GM11168 (cell line): ENCODE results near the gene ZDHHC11.
"Not testable (repeated sequence)": the region's sequence is repeated elsewhere in the genome, so short reads cannot be mapped to it uniquely, and the experiment has no call there.

Experiments used
- in situ Hi-C: fragments of 300-500 bp; cut with MboI; formaldehyde crosslinking; loops from one replicate; pipeline ENCODE4 v1.12.0; 2022; ENCODE audit warnings: low sequenced_read_pairs; ENCODE audit not compliant: unreplicated experiment

Gene ZDHHC11

DNA sequence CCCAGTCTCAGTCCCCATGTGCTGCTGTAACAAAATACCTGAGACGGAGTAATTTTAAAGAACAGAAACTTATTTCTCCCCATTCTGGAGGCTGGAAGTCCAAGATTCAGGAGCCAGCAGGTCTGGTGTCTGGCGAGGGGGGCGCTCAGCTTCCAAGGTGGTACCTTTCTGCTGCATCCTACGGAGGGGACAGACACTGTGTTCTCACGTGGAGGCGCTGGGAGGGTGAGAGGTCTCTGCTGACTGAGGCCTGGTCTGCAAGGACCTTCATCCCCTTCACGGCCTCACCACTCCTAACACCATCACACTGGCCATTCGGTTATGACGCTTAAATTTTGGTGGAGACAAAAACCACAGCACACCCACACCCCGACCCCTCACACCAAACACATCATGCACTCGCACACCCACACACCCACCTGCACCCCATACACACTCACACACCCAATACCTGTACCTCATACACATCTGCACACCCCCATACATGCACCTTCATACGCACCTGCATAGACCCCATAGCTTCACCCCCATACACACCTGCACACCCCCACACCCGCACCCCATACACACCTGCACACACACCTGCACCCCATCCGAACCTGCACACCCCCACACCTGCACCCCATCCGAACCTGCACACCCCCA lies 9.8 kb upstream of the ZDHHC11 start:
- in situ Hi-C loops = no loop called here

DNA sequence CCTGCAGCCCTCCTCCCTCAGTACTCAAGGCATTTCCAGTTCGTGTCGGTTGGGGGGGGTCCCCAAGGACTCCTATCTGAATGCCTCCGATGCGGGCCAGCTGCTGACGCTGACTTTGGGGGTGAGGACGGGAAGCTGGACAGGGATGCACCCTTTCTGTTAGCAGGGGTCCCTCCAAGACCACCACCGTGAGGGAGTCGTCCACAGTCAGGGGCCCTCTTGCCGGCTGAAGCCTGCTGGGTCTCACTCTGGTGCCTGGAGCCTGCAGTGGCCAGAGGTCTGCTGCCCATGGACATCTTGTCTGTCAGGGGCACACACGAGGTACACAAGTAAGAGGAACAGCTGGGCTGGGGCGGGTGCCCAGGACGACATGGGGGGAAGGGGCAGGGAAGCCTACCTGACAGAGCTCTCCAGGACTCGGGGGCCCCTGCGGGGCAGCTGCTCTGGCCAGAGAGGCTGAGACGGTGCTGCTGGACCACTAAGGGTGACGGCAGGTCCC lies 9.1 kb upstream of the ZDHHC11 start:
- in situ Hi-C loops = no loop called here

DNA sequence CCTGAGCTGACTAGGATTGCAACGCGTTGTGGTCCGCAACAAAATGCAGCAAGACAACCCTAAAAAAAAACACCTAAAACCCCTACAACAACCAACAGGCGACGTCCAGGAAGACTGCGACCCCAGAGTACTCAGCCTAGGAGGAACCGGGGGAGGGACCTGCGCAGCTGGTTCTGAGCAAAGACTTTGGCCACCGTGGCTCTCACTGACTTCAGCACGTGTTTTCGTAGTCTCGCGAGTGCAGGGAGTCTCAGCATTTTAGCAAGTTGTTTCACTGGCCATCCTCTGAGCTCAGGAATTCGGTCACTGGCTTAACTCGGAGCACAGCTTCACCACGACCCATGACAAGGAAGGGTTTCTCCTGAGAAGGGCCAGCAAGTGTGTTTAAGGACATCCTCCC lies 8.6 kb upstream of the ZDHHC11 start:
- in situ Hi-C loops = no loop called here

DNA sequence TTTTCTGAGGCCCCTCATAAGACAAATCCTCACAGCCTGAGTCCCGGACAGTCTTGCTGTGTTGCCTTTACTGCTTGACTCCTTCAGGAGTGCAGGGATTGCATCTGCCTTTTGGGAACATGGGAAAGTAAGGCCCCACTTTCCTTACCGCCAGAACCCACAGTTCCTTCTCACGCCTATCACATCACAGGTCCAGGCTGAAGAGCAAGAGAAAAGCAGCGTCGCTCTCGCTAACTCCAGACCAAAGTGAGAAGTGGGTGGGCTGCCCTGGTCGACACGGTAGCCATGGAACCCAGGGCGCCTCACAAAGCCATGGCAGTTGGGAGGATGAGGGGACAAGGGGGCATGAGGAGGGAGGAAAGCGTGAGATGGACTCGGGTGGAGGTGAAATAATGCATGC lies 7.9 kb upstream of the ZDHHC11 start:
- in situ Hi-C loops = no loop called here

DNA sequence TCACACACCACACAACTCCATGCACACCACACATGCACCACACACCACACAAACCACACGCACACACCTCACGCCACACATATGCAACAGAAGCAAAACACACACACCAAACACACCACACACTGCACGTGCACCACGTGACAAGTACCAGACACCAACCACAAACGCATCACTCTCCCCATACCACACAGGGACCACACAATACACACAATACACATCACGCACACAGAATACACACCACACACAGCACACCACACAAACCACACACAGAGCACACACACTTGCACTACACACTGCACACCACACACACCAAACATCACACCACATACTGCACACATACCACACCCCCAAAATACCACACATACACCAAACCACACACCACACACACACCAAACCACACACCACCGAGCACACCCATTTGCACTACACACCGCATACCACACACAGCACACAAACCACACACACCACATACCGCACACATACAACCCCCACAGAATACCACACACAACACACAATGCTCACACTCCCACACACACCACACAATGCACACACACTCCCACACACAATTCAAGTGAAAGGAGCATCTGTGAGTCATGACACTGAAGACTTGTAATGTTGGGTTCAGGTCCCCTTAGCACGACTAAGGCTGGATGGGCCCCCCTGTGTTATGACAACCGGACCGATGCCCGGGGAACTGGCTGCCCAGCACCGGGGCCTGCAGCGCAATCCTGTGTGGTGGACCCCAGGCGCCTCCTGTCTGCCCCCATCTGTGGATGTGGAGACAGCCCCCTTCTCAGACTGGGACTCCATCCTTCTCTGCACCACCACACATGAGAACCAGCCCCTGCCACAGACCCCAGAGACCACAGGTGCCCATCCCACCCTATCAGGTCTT lies 6.0 kb upstream of the ZDHHC11 start:
- in situ Hi-C loops = no loop called here

DNA sequence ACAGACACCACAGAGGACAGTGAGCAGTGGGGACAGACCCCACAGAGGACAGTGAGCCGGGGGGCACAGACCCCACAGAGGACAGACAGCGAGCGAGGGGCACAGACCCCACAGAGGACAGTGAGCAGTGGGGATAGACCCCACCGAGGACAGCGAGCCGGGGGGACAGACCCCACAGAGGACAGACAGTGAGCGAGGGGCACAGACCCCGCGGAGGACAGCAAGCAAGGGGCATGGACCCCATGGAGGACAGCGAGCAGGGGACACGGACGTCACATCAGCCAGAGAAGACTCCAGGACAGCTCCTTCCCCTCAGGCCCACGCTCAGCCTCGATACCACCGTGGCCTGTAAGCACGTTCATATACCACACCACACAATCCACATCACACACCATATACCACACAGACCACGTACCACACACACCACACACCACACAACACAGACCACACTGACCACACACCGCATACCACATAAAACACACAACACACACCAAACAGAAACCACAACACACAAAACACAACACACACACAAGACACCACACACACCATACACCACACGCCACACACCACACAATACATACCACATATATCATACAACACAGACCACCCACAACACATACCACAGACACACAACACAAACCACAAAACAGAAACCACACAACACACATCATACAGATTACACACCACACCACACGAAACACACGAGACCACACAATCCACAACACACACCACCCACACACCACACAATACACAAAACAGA lies 5.2 kb upstream of the ZDHHC11 start:
- in situ Hi-C loops = no loop called here

DNA sequence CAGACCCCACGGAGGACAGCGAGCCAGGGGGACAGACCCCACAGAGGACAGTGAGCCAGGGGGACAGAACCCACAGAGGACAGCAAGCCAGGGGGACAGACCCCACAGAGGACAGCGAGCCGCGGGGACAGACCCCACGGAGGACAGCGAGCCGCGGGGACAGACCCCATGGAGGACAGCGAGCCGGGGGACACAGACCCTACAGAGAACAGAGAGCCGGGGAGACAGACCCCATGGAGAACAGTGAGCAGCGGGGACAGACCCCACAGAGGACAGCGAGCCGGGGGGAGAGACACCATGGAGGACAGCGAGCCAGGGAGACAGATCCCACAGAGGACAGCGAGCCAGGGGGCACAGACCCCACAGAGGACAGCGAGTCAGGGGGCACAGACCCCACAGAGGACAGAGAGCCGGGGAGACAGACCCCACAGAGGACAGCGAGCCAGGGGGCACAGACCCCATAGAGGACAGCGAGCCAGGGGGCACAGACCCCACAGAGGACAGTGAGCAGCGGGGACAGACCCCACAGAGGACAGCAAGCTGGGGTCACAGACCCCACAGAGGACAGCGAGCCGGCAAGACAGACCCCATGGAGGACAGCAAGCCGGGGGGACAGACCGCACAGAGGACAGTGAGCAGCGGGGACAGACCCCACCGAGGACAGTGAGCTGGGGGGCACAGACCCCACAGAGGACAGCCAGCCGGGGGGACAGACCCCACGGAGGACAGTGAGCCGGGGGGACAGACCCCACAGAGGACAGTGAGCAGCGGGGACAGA lies 4.4 kb upstream of the ZDHHC11 start:
- in situ Hi-C loops = no loop called here

DNA sequence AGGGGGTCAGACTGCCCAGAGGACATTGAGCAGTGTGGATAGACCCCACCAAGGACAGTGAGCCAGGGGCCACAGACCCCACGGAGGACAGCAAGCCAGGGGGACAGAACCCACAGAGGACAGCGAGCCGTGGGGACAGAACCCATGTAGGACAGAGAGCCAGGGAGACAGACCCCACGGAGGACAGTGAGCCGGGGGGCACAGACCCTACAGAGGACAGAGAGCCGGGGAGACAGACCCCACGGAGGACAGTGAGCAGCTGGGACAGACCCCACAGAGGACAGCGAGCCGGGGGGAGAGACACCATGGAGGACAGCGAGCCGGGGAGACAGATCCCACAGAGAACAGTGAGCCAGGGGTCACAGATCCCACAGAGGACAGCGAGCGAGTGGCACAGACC lies 3.4 kb upstream of the ZDHHC11 start:
- in situ Hi-C loops = no loop called here

DNA sequence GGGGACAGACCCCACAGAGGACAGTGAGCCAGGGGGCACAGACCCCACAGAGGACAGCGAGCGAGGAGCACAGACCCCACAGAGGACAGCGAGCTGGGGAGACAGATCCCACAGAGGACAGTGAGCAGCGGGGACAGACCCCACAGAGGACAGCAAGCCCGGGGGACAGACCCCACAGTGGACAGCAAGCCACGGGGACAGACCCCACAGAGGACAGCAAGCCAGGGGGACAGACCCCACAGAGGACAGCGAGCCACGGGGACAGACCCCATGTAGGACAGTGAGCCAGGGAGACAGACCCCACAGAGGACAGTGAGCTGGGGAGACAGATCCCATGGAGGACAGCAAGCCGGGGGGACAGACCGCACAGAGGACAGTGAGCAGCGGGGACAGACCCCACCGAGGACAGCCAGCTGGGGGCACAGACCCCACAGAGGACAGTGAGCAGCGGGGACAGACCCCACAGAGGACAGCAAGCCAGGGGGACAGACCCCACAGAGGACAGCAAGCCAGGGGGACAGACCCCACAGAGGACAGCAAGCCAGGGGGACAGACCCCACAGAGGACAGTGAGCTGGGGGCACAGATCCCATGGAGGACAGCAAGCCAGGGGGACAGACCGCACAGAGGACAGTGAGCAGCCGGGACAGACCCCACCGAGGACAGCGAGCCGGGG lies 2.8 kb upstream of the ZDHHC11 start:
- in situ Hi-C loops = not testable (repeated sequence)

DNA sequence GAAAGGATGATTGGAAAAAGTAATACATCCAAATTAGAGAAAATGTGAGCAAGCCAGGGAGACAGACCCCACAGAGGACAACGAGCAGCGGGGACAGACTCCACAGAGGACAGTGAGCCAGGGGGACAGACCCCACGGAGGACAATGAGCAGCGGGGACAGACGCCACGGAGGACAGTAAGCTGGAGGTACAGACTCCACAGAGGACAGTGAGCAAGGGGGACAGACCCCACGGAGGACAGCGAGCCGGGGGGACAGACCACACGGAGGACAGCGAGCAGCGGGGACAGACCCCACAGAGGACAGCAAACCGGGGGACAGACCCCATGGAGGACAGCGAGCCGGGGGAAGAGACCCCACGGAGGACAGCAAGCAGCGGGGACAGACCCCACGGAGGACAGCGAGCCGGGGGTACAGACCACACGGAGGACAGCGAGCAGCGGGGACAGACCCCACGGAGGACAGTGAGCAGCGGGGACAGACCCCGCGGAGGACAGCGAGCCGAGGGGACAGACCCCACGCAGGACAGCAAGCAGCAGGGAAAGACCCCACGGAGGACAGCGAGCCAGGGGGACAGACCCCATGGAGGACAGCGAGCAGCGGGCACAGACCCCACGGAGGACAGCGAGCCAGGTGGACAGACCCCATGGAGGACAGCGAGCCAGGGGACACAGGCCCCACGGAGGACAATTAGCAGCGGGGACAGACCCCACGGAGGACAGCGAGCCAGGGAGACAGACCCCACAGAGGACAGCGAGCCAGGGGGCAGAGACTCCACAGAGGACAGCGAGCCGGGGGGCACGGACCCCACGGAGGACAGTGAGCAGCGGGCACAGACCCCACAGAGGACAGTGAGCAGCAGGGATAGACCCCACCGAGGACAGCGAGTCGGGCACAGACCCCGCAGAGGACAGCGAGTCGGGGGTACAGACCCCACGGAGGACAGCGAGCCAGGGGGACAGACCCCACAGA lies 1.9 kb upstream of the ZDHHC11 start:
- in situ Hi-C loops = no loop called here

DNA sequence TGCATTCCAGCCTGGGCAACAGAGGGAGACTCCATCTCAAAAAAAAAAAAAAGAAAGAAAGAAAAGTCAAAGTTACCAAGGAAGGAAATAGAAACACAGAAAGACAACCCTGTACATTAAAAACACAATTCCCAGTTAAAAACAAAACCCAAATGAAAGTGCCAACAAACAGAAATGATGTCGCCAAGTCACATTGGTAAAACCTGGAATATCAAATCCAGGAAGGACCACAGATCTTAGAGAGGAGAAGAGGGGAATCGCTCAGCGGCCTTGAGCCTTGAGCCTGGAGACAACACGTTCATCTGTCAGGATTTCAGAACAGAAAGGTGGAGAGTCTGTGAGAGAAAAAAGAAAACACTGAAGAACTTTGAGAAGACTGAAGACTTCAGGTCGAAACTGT lies 1.2 kb upstream of the ZDHHC11 start:
- in situ Hi-C loops = no loop called here

DNA sequence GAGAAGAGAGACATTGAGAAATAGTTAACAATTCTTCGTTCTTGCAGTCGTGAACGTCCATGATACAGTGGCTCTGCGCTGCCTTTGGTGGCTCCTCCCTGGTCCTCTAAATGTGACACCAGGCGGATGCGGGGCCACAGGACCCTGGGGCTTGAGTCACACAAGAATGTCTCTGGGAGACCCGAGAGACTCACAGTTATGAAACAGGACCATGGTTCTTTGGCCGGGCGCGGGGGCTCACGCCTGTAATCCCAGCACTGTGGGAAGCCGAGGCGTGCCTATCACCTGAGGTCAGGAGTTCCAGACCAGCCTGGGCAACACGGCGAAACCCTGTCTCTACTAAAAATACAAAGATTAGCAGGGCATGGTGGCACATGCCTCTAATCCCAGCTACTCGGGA lies 767 bp upstream of the ZDHHC11 start:
- in situ Hi-C loops = no loop called here

DNA sequence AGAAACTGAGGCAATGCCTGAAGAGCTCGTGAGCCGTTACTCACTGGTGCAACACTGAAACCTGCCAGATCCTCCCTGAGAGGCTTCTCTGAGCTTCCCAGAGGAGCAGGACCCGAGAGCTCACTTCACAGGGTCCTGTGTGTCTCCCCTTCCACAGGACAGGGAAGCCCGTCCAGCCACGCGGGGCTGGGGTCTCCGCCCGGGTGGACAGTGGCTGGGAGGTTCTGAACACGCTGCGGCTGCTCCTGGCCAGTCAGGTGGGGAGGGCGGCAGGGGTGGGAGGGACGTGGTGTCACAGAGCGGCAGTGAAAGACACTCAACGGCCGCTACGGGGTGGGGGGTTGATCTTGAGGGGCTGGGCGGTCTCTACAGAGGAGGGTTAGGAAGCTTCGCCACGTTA lies 290 bp upstream of the ZDHHC11 start:
- in situ Hi-C loops = no loop called here

DNA sequence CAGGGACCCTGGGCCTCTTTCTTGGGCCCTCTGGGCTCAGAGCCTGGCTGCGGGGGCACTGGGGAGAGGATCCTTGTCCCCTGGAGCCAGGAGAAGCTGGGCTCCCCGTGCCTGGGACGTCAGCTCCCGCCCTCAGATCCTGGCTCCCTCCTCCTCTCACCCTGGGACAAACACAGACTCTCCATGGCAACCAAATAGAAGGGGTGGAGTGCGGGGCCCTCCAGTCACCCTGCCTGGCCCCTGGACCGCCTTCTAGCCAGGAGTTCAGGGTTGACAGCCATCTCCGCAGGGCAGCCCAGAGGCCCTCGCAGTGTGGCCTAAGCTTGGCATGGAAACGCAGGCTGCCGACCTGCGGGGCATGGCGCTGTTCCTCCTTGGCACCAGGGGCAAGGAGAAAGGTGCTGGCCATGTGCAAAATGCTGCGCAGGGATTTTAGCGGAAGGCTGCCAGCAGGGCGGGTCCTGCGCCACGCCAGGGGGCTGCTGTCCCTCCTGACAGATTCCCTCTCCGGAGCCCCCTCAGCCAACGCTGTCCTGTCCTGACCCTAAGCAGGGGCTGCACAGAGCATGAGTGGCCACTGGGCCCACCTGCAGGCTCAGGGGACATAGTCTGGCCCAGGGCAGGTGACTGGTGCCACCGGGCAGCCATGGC lies 1.0 kb downstream of the ZDHHC11 start:
- in situ Hi-C loops = no loop called here

DNA sequence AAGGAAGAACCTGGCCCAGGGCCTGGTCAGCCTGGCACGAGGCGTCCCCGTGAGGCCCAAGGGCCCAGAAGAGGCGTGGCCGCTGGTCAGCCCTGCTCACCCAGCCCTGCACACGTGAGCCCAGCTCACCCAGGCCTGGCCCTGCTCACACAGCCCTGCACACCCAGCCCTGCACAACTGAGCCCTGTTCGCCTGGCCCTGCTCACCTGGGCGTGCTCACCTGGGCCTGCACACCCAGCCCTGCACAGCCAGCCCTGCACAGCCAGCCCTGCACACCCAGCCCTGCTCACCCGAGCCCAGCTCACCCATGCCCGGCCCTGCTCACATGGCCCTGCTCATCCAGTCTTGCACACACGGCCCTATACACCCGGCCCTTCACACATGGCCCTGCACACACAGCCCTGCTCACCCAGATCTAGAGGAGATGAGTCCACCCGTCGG lies 2.1 kb downstream of the ZDHHC11 start:
- in situ Hi-C loops = no loop called here

DNA sequence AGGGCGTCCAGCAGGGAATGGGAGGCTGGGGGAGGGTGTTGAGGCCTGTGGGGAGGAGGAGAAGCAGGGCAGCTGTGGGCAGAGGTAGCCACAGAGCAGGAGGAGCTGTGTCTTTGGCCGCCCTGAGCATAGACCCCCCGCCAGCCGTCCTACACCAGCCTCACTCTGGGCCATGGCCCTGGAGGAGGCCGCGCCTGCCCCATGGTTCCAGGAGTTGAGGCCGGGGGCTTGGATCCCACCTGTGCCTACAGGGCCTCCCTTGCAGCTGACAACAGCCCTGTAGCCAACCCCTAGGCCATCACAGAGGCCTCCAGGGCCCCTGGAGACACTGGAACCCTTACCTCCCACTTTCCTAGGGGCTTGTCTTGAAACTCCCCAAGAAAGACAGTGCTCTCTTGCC lies 3.0 kb downstream of the ZDHHC11 start:
- in situ Hi-C loops = not testable (repeated sequence)

DNA sequence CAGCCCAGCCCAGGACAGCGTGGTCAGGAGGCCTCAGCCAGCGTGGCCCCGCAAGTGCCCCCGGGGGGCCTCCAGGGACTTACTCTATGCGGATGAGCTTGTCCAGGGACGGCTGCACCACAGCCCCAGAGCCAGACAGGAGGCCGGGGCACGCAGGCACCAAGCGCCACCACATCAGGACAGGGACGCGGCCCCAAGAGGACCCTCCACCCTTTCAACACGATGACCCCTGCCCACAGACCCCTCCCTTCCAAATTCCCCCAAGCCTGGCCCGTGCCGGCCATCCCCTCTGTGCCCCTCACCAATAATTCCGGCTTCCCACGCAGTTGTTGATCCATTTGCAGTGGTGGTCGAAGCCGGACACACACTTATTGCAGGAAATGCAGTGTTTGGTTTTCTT lies 3.6 kb downstream of the ZDHHC11 start:
- in situ Hi-C loops = not testable (repeated sequence)

DNA sequence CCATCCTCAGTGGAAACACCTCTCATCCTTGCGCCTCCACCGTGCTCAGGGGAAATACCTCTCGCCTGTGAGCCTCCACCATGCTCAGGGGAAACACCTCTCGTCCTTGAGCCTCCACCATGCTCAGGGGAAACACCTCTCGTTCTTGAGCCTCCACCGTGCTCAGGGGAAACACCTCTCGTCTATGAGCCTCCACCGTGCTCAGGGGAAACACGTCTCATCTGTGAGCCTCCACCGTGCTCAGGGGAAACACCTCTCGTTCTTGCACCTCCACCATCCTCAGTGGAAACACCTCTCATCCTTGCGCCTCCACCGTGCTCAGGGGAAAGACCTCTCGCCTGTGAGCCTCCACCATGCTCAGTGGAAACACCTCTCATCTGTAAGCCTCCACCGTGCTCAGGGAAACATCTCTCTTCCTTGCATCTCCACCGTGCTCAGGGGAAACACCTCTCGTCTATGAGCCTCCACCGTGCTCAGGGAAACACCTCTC lies 4.1 kb downstream of the ZDHHC11 start:
- in situ Hi-C loops = not testable (repeated sequence)
